ENCODE measurements around the gene RBM4B. TPM values are rescaled to one million over a fixed set of nuclear protein-coding genes. Genes with fewer than 3 reads are reported as not detected.

RBM4B gene
- total and polyA plus RNA-seq, 2 of the 13 experiments (the other 11 are each of a cell fraction or from before 2014, with no cell fraction given), result 25.8 to 32.4 TPM

DNA sequence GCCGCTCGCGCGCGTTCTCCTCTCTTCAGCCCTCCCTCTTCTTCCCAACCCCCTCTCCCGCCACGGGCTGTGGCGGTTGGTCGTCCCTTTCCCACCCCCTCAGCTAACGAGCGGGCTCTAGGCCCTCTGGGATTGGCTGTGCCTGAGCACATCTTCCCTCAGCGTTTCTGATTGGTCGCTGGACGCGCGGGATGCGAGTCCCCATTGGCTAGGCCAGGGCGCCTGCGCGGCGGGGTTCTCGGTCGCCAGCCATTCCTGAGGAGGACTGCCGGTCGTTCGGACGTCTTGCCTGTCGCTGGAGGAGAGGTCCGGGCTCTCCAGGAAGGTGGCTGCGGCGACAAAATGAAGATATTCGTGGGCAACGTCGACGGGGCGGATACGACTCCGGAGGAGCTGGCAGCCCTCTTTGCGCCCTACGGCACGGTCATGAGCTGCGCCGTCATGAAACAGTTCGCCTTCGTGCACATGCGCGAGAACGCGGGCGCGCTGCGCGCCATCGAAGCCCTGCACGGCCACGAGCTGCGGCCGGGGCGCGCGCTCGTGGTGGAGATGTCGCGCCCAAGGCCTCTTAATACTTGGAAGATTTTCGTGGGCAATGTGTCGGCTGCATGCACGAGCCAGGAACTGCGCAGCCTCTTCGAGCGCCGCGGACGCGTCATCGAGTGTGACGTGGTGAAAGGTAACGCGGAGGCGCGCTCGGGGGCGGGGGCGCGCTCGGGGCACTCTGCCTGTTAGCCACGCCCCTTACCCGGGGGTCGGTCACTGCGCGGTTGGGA, 61.1 kb downstream of the RBM4B start, which contains the start of gene RBM14 (continued):
- TF ChIP-seq ZNF567 (CRISPR knock-in tag; IDR thresholded peaks at IDR 0.05; ENCODE audit: borderline replicate concordance), result 0 out of 2 replicates have a peak, but pooled peaks have one; percentile 63
- TF ChIP-seq PHF21A (CRISPR knock-in tag; IDR thresholded peaks at IDR 0.05), result peak; percentile 55; the same call in 1 of the 2 replicates
- peak; percentile 92 for TF ChIP-seq ZNF761 (CRISPR knock-in tag; conservative IDR thresholded peaks at IDR 0.05)
- TF ChIP-seq PCBP1 (IDR thresholded peaks at IDR 0.05; ENCODE audit: borderline replicate concordance, low read depth, low read length), result peak; percentile 69; the same call in 1 of the 2 replicates
- TF ChIP-seq, protein P1, sequence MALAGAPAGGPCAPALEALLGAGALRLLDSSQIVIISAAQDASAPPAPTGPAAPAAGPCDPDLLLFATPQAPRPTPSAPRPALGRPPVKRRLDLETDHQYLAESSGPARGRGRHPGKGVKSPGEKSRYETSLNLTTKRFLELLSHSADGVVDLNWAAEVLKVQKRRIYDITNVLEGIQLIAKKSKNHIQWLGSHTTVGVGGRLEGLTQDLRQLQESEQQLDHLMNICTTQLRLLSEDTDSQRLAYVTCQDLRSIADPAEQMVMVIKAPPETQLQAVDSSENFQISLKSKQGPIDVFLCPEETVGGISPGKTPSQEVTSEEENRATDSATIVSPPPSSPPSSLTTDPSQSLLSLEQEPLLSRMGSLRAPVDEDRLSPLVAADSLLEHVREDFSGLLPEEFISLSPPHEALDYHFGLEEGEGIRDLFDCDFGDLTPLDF (CRISPR knock-in tag; IDR thresholded peaks at IDR 0.05), result peak; percentile 95
- TF ChIP-seq, protein P2, sequence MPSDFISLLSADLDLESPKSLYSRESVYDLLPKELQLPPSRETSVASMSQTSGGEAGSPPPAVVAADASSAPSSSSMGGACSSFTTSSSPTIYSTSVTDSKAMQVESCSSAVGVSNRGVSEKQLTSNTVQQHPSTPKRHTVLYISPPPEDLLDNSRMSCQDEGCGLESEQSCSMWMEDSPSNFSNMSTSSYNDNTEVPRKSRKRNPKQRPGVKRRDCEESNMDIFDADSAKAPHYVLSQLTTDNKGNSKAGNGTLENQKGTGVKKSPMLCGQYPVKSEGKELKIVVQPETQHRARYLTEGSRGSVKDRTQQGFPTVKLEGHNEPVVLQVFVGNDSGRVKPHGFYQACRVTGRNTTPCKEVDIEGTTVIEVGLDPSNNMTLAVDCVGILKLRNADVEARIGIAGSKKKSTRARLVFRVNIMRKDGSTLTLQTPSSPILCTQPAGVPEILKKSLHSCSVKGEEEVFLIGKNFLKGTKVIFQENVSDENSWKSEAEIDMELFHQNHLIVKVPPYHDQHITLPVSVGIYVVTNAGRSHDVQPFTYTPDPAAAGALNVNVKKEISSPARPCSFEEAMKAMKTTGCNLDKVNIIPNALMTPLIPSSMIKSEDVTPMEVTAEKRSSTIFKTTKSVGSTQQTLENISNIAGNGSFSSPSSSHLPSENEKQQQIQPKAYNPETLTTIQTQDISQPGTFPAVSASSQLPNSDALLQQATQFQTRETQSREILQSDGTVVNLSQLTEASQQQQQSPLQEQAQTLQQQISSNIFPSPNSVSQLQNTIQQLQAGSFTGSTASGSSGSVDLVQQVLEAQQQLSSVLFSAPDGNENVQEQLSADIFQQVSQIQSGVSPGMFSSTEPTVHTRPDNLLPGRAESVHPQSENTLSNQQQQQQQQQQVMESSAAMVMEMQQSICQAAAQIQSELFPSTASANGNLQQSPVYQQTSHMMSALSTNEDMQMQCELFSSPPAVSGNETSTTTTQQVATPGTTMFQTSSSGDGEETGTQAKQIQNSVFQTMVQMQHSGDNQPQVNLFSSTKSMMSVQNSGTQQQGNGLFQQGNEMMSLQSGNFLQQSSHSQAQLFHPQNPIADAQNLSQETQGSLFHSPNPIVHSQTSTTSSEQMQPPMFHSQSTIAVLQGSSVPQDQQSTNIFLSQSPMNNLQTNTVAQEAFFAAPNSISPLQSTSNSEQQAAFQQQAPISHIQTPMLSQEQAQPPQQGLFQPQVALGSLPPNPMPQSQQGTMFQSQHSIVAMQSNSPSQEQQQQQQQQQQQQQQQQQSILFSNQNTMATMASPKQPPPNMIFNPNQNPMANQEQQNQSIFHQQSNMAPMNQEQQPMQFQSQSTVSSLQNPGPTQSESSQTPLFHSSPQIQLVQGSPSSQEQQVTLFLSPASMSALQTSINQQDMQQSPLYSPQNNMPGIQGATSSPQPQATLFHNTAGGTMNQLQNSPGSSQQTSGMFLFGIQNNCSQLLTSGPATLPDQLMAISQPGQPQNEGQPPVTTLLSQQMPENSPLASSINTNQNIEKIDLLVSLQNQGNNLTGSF (CRISPR knock-in tag; IDR thresholded peaks at IDR 0.05), result peak; percentile 61
- TF ChIP-seq CENPT (CRISPR knock-in tag; IDR thresholded peaks at IDR 0.05; ENCODE audit: low read depth), result 0 out of 2 replicates have a peak, but pooled peaks have one; percentile 48
- TF ChIP-seq LCORL (IDR thresholded peaks at IDR 0.05), result no peak
- TF ChIP-seq LCORL (CRISPR knock-in tag; IDR thresholded peaks at IDR 0.05), result peak; percentile 37
- TF ChIP-seq ZFP36L2 (CRISPR knock-in tag; IDR thresholded peaks at IDR 0.05), result 0 out of 2 replicates have a peak, but pooled peaks have one; percentile 36
- peak; percentile 13 for TF ChIP-seq MED8 (CRISPR knock-in tag; IDR thresholded peaks at IDR 0.05; ENCODE audit: insufficient replicate concordance)
- 0 out of 2 replicates have a peak, but pooled peaks have one; percentile 5 for TF ChIP-seq TSC22D2 (CRISPR knock-in tag; IDR thresholded peaks at IDR 0.05; ENCODE audit: borderline replicate concordance)
- TF ChIP-seq, protein P3, sequence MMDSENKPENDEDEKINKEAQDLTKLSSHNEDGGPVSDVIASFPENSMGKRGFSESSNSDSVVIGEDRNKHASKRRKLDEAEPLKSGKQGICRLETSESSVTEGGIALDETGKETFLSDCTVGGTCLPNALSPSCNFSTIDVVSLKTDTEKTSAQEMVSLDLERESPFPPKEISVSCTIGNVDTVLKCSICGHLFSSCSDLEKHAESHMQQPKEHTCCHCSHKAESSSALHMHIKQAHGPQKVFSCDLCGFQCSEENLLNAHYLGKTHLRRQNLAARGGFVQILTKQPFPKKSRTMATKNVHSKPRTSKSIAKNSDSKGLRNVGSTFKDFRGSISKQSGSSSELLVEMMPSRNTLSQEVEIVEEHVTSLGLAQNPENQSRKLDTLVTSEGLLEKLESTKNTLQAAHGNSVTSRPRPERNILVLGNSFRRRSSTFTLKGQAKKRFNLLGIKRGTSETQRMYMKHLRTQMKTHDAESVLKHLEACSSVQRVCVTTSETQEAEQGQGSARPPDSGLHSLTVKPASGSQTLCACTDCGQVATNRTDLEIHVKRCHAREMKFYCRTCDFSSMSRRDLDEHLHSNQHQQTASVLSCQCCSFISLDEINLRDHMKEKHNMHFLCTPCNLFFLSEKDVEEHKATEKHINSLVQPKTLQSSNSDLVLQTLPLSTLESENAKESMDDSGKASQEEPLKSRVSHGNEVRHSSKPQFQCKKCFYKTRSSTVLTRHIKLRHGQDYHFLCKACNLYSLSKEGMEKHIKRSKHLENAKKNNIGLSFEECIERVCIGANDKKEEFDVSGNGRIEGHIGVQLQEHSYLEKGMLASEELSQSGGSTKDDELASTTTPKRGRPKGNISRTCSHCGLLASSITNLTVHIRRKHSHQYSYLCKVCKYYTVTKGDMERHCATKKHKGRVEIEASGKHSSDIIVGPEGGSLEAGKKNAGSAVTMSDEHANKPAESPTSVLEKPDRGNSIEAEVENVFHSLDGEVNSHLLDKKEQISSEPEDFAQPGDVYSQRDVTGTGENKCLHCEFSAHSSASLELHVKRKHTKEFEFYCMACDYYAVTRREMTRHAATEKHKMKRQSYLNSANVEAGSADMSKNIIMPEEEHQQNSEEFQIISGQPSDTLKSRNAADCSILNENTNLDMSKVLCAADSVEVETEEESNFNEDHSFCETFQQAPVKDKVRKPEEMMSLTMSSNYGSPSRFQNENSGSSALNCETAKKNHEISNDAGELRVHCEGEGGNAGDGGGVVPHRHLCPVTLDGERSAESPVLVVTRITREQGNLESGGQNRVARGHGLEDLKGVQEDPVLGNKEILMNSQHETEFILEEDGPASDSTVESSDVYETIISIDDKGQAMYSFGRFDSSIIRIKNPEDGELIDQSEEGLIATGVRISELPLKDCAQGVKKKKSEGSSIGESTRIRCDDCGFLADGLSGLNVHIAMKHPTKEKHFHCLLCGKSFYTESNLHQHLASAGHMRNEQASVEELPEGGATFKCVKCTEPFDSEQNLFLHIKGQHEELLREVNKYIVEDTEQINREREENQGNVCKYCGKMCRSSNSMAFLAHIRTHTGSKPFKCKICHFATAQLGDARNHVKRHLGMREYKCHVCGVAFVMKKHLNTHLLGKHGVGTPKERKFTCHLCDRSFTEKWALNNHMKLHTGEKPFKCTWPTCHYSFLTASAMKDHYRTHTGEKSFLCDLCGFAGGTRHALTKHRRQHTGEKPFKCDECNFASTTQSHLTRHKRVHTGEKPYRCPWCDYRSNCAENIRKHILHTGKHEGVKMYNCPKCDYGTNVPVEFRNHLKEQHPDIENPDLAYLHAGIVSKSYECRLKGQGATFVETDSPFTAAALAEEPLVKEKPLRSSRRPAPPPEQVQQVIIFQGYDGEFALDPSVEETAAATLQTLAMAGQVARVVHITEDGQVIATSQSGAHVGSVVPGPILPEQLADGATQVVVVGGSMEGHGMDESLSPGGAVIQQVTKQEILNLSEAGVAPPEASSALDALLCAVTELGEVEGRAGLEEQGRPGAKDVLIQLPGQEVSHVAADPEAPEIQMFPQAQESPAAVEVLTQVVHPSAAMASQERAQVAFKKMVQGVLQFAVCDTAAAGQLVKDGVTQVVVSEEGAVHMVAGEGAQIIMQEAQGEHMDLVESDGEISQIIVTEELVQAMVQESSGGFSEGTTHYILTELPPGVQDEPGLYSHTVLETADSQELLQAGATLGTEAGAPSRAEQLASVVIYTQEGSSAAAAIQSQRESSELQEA (CRISPR knock-in tag; IDR thresholded peaks at IDR 0.05; ENCODE audit: not compliant biosample characterization), result peak; percentile 87
- peak; percentile 98 for TF ChIP-seq ZMAT3 (CRISPR knock-in tag; conservative IDR thresholded peaks at IDR 0.05)

All from HepG2 (cell line).